Vagina (tissue), 2 donors: ENCODE data around the gene GPC5. TPM values are rescaled to one million over a fixed set of nuclear protein-coding genes. Genes with fewer than 3 reads are reported as not detected.

Source experiments
- DNase-seq, 2 donors: peaks; one replicate each; pipeline ENCODE4 v3.0.0-alpha.2; 2017; ENCODE audit errors: extremely low spot score in 2 of 2
- H3K27ac ChIP-seq: fragments of 200-600 bp; sonication (generic); one replicate; pipeline ENCODE4 v1.5.1; 2019
- H3K27me3 ChIP-seq: fragments of 200-600 bp; sonication (generic); one replicate; pipeline ENCODE4 v1.5.1; 2019
- H3K36me3 ChIP-seq, 2 donors: fragments of 200-600 bp; sonication (generic); one replicate each; pipeline ENCODE4 v1.5.1; 2017 to 2019
- H3K4me1 ChIP-seq: fragments of 200-600 bp; sonication (generic); one replicate; pipeline ENCODE4 v1.5.1; 2019
- H3K4me3 ChIP-seq, 2 donors: fragments of 200-600 bp; sonication (generic); 1 replicate in 1 of 2; 2 replicates in 1 of 2; pipeline ENCODE4 v1.5.1; 2016 to 2019
- H3K9me3 ChIP-seq: fragments of 200-600 bp; sonication (generic); one replicate; pipeline ENCODE4 v1.5.1; 2019
- CTCF ChIP-seq, 3 experiments: fragments of 450-650 bp in 2 of 3; fragments of 200-600 bp in 1 of 3; sonication (generic) in 1 of 3; IDR thresholded peaks; one replicate each; pipeline ENCODE4 v1.5.1; 2017 to 2019; ENCODE audit warnings: antibody characterized with exemption in 3 of 3, mild to moderate bottlenecking in 2 of 3, moderate library complexity in 2 of 3
- POLR2A ChIP-seq, 2 donors: fragments of 450-650 bp; IDR thresholded peaks; one replicate each; pipeline ENCODE4 v1.6.1; 2017; ENCODE audit warnings: antibody characterized with exemption in 2 of 2, mild to moderate bottlenecking in 2 of 2, moderate library complexity in 2 of 2
- POLR2AphosphoS5 ChIP-seq, 2 donors: sonication (generic); formaldehyde crosslinking; IDR thresholded peaks; one replicate each; pipeline ENCODE4 v1.9.0; 2017; ENCODE audit warnings: antibody characterized with exemption in 2 of 2, mild to moderate bottlenecking in 2 of 2, low read depth in 1 of 2; ENCODE audit not compliant: insufficient read depth in 1 of 2
- intact Hi-C: fragments of 100-400 bp; cut with DNase I; formaldehyde crosslinking; loops from one replicate; pipeline ENCODE4 v1.15.1; 2023
- total RNA-seq: library from RNA; depleted of rRNA; stranded (reverse); fragments of >200 nt; gene quantifications from one replicate; pipeline ENCODE4 v1.2.3, GENCODE V29; 2016

Gene GPC5
- total RNA-seq, 1 donor from 2014 or later: 1.7 TPM

DNA sequence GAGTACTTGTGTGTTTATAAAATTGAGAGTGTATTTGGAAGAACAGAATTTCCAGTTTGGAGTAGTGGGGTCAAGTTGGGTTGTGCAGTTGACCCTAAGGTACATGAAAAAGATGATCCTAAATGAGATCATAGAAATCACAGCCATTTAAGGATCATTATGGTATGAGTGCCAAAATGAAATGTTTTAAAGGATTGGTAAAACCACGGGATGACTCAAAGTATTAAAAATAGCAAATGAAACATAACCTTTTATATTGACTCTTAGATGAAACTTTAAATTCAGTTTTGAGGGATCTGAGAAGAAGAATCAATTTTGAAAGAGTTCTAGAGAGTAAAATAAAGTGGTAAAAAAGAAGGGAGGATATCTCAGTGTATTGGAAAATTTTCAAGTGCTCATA lies 773.8 kb downstream of the GPC5 start:
- H3K27ac ChIP-seq: no peak overlapping the region
- no peaks in the 10 kb centered on the region for H3K36me3 ChIP-seq
- H3K9me3 ChIP-seq: no peaks in the 10 kb centered on the region
- intact Hi-C loops: no loop called here
- no peaks in the 10 kb centered on the region for H3K27me3 ChIP-seq
- no peak overlapping the region for H3K4me3 ChIP-seq
- TF ChIP-seq POLR2AphosphoS5 (IDR thresholded peaks at IDR 0.05; ENCODE audit: insufficient read depth in 1 of 2, low read depth in 1 of 2) (no peak), CTCF (IDR thresholded peaks at IDR 0.05) (no peak), POLR2A (IDR thresholded peaks at IDR 0.05) (no peak)
- no peak for DNase-seq
- no peaks in the 10 kb centered on the region for H3K4me1 ChIP-seq

DNA sequence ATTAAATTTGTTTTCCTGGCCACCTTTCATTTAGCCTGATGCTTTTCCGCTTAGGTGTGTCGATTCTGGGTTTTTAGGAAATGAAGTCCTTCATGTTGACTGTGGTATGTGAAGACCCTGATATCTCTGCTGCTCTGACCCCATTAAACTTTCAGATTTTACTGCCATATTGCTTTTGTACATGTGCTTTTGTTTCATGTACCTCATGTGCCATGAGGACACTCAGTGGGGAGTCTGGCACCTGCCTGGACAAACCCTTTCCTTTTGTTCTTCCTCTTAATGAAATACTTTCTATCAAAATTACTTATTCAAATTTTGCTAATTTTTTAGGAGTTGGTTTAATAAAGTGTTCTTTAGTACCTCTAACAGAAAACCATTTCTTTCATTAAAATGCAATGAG lies 774.8 kb downstream of the GPC5 start:
- no peak for TF ChIP-seq CTCF (IDR thresholded peaks at IDR 0.05)
- TF ChIP-seq POLR2A (IDR thresholded peaks at IDR 0.05): no peak
- no peak for TF ChIP-seq POLR2AphosphoS5 (IDR thresholded peaks at IDR 0.05; ENCODE audit: insufficient read depth in 1 of 2, low read depth in 1 of 2)
- no peak for DNase-seq
- Histone ChIP-seq H3K4me1 (no peaks in the 10 kb centered on the region), H3K36me3 (no peaks in the 10 kb centered on the region), H3K4me3 (no peak overlapping the region), H3K9me3 (no peaks in the 10 kb centered on the region), H3K27ac (no peak overlapping the region), H3K27me3 (no peaks in the 10 kb centered on the region)
- intact Hi-C loops: no loop called here

GRCh38 chr13:92175330-92175729 lies 776.9 kb downstream of the GPC5 start:
- intact Hi-C loops: no loop called here
- Histone ChIP-seq H3K27ac (no peak overlapping the region), H3K27me3 (no peaks in the 10 kb centered on the region), H3K4me1 (no peaks in the 10 kb centered on the region), H3K4me3 (no peak overlapping the region), H3K36me3 (no peaks in the 10 kb centered on the region), H3K9me3 (no peaks in the 10 kb centered on the region)
- DNase-seq: no peak
- TF ChIP-seq POLR2AphosphoS5 (IDR thresholded peaks at IDR 0.05; ENCODE audit: insufficient read depth in 1 of 2, low read depth in 1 of 2) (no peak), CTCF (IDR thresholded peaks at IDR 0.05) (no peak), POLR2A (IDR thresholded peaks at IDR 0.05) (no peak)

DNA sequence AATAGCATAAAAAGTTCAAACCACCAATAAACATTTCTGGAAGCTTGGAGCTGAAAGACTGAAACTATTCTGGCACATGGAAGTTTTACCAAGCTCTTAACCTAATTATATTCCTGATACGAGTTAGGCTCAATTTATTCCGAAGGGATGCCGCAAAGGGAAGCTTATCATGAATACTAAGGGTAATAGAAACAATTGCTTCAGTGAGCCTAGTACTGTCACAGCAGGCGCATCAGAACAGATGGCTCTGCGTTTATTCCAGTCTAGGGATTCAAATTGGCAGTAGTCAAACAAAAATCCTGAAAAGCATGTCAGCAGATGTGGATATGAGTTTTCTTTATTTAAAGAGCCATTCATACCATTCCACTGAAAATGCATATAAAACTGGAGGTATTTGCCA lies 779.5 kb downstream of the GPC5 start:
- H3K4me1 ChIP-seq: no peaks in the 10 kb centered on the region
- TF ChIP-seq POLR2A (IDR thresholded peaks at IDR 0.05): no peak
- intact Hi-C loops: no loop called here
- H3K27ac ChIP-seq: no peak overlapping the region
- no peaks in the 10 kb centered on the region for H3K27me3 ChIP-seq
- no peak overlapping the region for H3K4me3 ChIP-seq
- no peaks in the 10 kb centered on the region for H3K36me3 ChIP-seq
- H3K9me3 ChIP-seq: no peaks in the 10 kb centered on the region
- no peak for DNase-seq

- TF ChIP-seq POLR2AphosphoS5 (IDR thresholded peaks at IDR 0.05; ENCODE audit: insufficient read depth in 1 of 2, low read depth in 1 of 2) (no peak), POLR2A (IDR thresholded peaks at IDR 0.05) (no peak), CTCF (IDR thresholded peaks at IDR 0.05) (no peak)
- no peak for DNase-seq
- Histone ChIP-seq H3K27ac (no peak overlapping the region), H3K4me3 (no peak overlapping the region), H3K27me3 (no peaks in the 10 kb centered on the region), H3K36me3 (no peaks in the 10 kb centered on the region), H3K4me1 (no peaks in the 10 kb centered on the region), H3K9me3 (no peaks in the 10 kb centered on the region)
- intact Hi-C loops: no loop called here
Measured at GRCh38 chr13:92179223-92179622, 780.8 kb downstream of the GPC5 start.
